ENCODE results near the gene REV3L. TPM values are rescaled to one million over a fixed set of nuclear protein-coding genes. Genes with fewer than 3 reads are reported as not detected.

REV3L gene
- total and polyA plus RNA-seq, 2 donors (not counting 3 experiments of a cell fraction or from before 2014, with no cell fraction given) = 6.0 to 22.7 TPM

- POLR2A ChIA-PET = no interaction called here
Observed at GRCh38 chr6:111503660-111504059, 20.6 kb upstream of the REV3L start.

GRCh38 chr6:111503194-111503593 lies 20.2 kb upstream of the REV3L start:
- FAIRE-seq = no peak
- Histone ChIP-seq H3K79me2 (ENCODE audit: control insufficient read depth, insufficient read depth, low read length) (no peaks in the 10 kb centered on the region), H3K9me3 (replicated peaks; ENCODE audit: control insufficient read depth, insufficient read depth, low read length) (no peaks in the 10 kb centered on the region), H3K27ac (ENCODE audit: insufficient read depth, low read depth, low read length) (no peak overlapping the region), H2AFZ (ENCODE audit: low read depth, low read length) (no peak overlapping the region), H3K27me3 (ENCODE audit: control insufficient read depth in 2 of 2, insufficient read depth in 2 of 2, low read length in 2 of 2) (no peaks in the 10 kb centered on the region), H3K4me1 (ENCODE audit: control insufficient read depth, extremely low read depth, insufficient read depth, low read length) (no peaks in the 10 kb centered on the region), H3K9ac (replicated peaks; ENCODE audit: extremely low read depth, insufficient read depth, low read length) (no peak overlapping the region), H3K4me3 (replicated peaks in 1 of 3; ENCODE audit: insufficient read depth in 1 of 3, low read depth in 1 of 3, low read length in 3 of 3) (no peak overlapping the region), H3K9me1 (replicated peaks; ENCODE audit: control insufficient read depth, extremely low read depth, insufficient read depth, low read length) (no peaks in the 10 kb centered on the region), H3K36me3 (ENCODE audit: control insufficient read depth in 2 of 2, extremely low read depth in 1 of 2, insufficient read depth in 2 of 2, low read length in 2 of 2) (no peaks in the 10 kb centered on the region), H4K20me1 (replicated peaks; ENCODE audit: control insufficient read depth, extremely low read depth, insufficient read depth, low read length) (no peaks in the 10 kb centered on the region), H3K4me2 (ENCODE audit: insufficient read depth, low read length) (no peak overlapping the region)
- dilution Hi-C loops (cut with MboI; ENCODE audit: extremely low pct_ligation_motif_present, low sequenced_read_pairs) = no loop called here
- TF ChIP-seq GATA2 (IDR thresholded peaks at IDR 0.05; ENCODE audit: insufficient read depth, insufficient read length, low read depth, low read length) (no peak), CTCF (IDR thresholded peaks at IDR 0.05; ENCODE audit: extremely low read depth in 1 of 2, insufficient read depth in 1 of 2, low read depth in 1 of 2, low read length in 2 of 2) (no peak), MAX (IDR thresholded peaks at IDR 0.05; ENCODE audit: insufficient read depth, insufficient read length) (no peak), MYC (IDR thresholded peaks at IDR 0.05; ENCODE audit: low read depth, low read length) (no peak), POLR2AphosphoS5 (IDR thresholded peaks at IDR 0.05; ENCODE audit: insufficient read depth, low read depth, low read length) (no peak), POLR2A (IDR thresholded peaks at IDR 0.05; ENCODE audit: low read depth, low read length) (no peak)
- intact Hi-C loops (cut with micrococcal nuclease) = no loop called here
- DNase-seq (ENCODE audit: low read depth, low spot score) = no peak
- ChIA-PET CTCF (no interaction called here), POLR2A (no interaction called here)
- BruUV-seq (replicated peaks) = no TSS peak

More at GRCh38 chr6:111503660-111504059, 20.6 kb upstream of the REV3L start:
- H3K9ac ChIP-seq (replicated peaks; ENCODE audit: extremely low read depth, insufficient read depth, low read length) = no peak overlapping the region
- FAIRE-seq (no peak), DNase-seq (ENCODE audit: low read depth, low spot score) (no peak)
- H3K27me3 ChIP-seq (ENCODE audit: control insufficient read depth in 2 of 2, insufficient read depth in 2 of 2, low read length in 2 of 2) = no peaks in the 10 kb centered on the region
- no peaks in the 10 kb centered on the region for H3K4me1 ChIP-seq (ENCODE audit: control insufficient read depth, extremely low read depth, insufficient read depth, low read length)
- no peak overlapping the region for H3K4me2 ChIP-seq (ENCODE audit: insufficient read depth, low read length)
- CTCF ChIA-PET = no interaction called here
- no peaks in the 10 kb centered on the region for H3K36me3 ChIP-seq (ENCODE audit: control insufficient read depth in 2 of 2, extremely low read depth in 1 of 2, insufficient read depth in 2 of 2, low read length in 2 of 2)
- no peaks in the 10 kb centered on the region for H4K20me1 ChIP-seq (replicated peaks; ENCODE audit: control insufficient read depth, extremely low read depth, insufficient read depth, low read length)
- dilution Hi-C loops (cut with MboI; ENCODE audit: extremely low pct_ligation_motif_present, low sequenced_read_pairs) (no loop called here), intact Hi-C loops (cut with micrococcal nuclease) (no loop called here)
- no peaks in the 10 kb centered on the region for H3K9me3 ChIP-seq (replicated peaks; ENCODE audit: control insufficient read depth, insufficient read depth, low read length)
- TF ChIP-seq MYC (IDR thresholded peaks at IDR 0.05; ENCODE audit: low read depth, low read length) = no peak
- TF ChIP-seq CTCF (IDR thresholded peaks at IDR 0.05; ENCODE audit: extremely low read depth in 1 of 2, insufficient read depth in 1 of 2, low read depth in 1 of 2, low read length in 2 of 2) = no peak
- TF ChIP-seq FOS (IDR thresholded peaks at IDR 0.05; ENCODE audit: borderline replicate concordance, insufficient read depth, low read length) = no peak
- H3K9me1 ChIP-seq (replicated peaks; ENCODE audit: control insufficient read depth, extremely low read depth, insufficient read depth, low read length) = no peaks in the 10 kb centered on the region
- H2AFZ ChIP-seq (ENCODE audit: low read depth, low read length) = no peak overlapping the region
- H3K4me3 ChIP-seq (replicated peaks in 1 of 3; ENCODE audit: insufficient read depth in 1 of 3, low read depth in 1 of 3, low read length in 3 of 3) = no peak overlapping the region
- H3K79me2 ChIP-seq (ENCODE audit: control insufficient read depth, insufficient read depth, low read length) = no peaks in the 10 kb centered on the region
- BruUV-seq (replicated peaks) = no TSS peak
- no peak overlapping the region for H3K27ac ChIP-seq (ENCODE audit: insufficient read depth, low read depth, low read length)

Measured in endothelial cell of umbilical vein (primary cell).